D721Med (cell line): Measurements from ENCODE around the gene KRTAP6-1.

Experiments
- DNase-seq: peaks from one replicate; pipeline ENCODE4 v3.0.0; 2011; ENCODE audit warnings: low spot score; ENCODE audit not compliant: insufficient read length
- FAIRE-seq: peaks from 2 replicates; lab custom pipeline; 2011; peaks lifted over from hg19 to GRCh38; lab: Jason Lieb, UNC
- TF ChIP-seq, protein P1 (sequence below): IDR thresholded peaks from 2 replicates; pipeline ENCODE4 v1.5.1; 2012; ENCODE audit warnings: mild to moderate bottlenecking, control low read depth; ENCODE audit not compliant: insufficient read depth; ENCODE audit errors: missing control alignments

KRTAP6-1 gene, protein sequence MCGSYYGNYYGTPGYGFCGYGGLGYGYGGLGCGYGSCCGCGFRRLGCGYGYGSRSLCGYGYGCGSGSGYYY

DNA sequence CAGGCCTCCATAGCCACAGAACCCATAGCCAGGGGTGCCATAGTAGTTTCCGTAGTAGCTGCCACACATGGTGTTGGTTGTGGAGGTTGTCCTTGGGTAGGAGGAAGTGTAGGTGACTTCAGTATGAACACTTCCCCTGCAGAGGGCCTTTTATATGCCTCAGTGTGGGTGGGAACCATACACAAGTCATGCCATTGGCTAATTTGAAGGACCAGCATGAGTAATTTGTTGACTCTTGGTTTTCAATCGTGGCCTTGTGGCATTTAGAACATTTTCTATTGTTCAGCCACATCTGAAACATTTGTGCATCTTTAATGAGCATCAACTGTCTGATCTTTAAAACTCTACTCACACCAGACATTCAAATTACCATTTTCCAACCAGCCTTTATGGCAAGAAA, at the start of gene KRTAP6-1:
KRTAP6-1 (minus strand) TSS at position 95 of the 400 bp plus-strand sequence; CDS start at position 69, 26 bp downstream.
- TF ChIP-seq, protein P1, sequence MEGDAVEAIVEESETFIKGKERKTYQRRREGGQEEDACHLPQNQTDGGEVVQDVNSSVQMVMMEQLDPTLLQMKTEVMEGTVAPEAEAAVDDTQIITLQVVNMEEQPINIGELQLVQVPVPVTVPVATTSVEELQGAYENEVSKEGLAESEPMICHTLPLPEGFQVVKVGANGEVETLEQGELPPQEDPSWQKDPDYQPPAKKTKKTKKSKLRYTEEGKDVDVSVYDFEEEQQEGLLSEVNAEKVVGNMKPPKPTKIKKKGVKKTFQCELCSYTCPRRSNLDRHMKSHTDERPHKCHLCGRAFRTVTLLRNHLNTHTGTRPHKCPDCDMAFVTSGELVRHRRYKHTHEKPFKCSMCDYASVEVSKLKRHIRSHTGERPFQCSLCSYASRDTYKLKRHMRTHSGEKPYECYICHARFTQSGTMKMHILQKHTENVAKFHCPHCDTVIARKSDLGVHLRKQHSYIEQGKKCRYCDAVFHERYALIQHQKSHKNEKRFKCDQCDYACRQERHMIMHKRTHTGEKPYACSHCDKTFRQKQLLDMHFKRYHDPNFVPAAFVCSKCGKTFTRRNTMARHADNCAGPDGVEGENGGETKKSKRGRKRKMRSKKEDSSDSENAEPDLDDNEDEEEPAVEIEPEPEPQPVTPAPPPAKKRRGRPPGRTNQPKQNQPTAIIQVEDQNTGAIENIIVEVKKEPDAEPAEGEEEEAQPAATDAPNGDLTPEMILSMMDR = no peak
- FAIRE-seq (no peak), DNase-seq (no peak)

DNA sequence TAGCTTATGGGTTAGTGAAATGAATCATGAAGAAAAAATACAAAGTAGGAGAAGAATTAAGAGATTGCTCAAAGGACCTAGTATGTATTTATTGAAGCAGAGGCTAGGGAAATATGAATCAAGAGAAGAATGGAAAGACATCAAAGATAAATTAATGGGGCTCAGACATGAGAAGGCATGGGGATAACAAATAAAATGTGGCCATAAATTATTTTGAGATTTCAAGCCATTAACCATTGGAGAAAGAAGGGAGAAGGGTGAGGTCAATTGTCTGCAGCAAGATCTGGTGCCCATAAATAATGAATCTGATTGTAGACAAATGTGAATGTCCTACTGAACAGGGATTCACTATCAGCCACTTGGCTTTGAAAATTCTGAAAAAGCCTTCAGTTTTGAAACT, 39.2 kb upstream of the KRTAP6-1 start:
- TF ChIP-seq, protein P1 = no peak
- no peak for DNase-seq
- FAIRE-seq = no peak

DNA sequence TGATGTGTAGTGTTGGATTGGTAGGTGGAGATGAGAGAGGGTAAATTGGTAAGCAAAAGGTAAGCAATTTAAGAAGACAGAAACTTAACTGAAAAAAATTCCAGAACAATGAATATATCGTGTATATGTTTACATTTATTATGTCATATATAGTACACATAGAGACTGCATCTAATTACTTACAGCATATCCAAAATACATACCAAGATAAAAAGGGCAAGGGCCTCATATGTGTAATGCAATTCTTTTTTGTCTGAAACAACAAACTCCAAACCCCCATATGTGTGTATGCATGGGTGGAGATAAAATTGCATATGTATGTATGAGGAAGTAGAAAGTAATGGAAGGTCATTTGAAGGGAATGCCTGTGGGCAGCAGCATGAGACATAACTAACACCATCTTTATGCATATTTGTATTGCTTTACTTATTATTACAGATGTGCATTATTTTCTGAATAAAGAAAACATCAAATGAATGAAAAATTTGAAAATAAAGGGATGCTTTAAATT, 33.2 kb upstream of the KRTAP6-1 start:
- FAIRE-seq (no peak), DNase-seq (no peak)
- TF ChIP-seq, protein P1 = no peak

DNA sequence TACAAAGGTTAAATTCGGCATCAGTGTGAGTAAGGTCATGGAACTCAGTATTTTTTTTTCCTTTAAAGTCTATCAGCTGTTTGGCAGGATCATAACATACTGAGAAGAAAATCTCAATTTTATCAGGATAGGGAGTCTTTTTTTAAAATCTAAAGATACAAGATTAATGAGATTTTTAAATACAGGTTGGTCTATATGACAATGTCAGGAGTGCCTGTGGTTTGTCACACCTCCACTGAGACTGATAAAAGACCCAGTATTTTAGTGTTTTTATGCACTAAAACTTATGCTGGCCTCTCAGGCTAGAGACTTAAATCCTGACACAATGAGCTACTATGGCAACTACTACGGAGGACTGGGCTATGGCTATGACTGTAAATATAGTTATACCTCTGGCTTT, 28.8 kb upstream of the KRTAP6-1 start, which contains the start of gene KRTAP20-3:
KRTAP20-3 (plus strand) TSS at position 301 of the 400 bp plus-strand sequence.
- FAIRE-seq = no peak

DNA sequence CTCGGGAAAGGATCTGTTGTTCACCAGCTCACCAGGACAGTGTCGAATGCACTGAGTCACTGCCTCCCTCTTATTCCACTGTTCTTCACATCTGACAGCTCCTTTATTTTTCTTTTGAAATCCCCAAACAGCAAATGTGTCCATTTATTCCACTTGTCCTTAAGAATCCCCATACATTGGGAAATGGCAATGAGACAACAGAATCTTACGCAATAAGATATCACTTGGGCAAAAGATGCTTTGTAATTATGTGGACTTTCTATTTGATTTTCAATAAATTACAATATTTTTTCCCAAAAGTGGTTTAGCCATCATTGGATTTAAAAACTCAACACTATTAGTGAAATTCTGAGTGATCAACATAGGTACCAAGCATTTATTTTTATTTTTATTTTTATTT, 25.0 kb upstream of the KRTAP6-1 start:
- DNase-seq = no peak
- TF ChIP-seq, protein P1 = no peak
- no peak for FAIRE-seq

More for the DNA sequence above, 28.8 kb upstream of the KRTAP6-1 start, which contains the start of gene KRTAP20-3:
- no peak for DNase-seq
- TF ChIP-seq, protein P1 = no peak

DNA sequence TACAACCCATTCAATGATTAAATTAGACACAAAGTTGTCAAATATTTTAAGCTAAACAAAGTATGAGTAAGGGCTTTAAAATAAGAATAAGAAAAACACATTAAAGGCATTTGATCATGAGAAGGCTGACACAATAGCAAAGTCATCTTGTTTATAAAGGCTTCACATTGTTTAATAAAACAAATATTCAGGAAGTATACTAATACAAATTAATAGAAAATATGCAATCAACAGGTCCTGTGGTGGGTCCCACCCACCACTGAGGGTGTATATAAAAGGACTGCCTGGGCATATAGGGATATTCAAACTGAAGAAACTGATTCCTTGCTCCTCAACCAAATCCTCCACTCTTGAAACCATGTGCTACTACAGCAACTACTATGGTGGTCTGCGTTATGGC, 21.2 kb upstream of the KRTAP6-1 start, which contains the start of gene KRTAP20-2:
KRTAP20-2 (plus strand) TSS at position 301 of the 400 bp plus-strand sequence; CDS start at position 359, 58 bp downstream.
- TF ChIP-seq, protein P1 = no peak
- DNase-seq = no peak
- no peak for FAIRE-seq

DNA sequence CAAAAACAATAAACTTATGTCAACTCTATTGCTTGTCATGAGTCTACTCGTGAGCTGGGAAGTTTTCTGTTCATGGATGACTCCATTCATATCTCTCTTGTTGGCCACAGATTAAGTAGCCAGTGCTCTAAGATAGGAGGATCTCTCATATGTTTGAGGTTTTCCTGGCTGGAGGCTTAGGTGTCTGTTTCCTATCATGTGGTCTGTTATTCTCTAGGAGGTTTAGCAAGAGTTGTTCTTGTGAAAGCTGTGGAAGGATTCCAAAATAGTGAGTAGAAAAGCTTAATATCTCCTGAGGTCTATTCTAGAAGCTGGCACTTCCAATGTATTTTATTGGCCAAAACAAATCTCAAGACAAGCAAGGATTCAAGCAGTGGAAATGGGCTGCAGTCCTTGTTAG, 15.5 kb upstream of the KRTAP6-1 start:
- TF ChIP-seq, protein P1 = no peak
- DNase-seq (no peak), FAIRE-seq (no peak)
